ENCODE results near the gene PRKCD. TPM values are rescaled to one million over a fixed set of nuclear protein-coding genes. Genes with fewer than 3 reads are reported as not detected.
A peak's percentile ranks its signal among the peaks of the same experiment; 100 is the strongest.

PRKCD gene
- total RNA-seq, 1 donor from 2014 or later: 9.9 TPM

DNA sequence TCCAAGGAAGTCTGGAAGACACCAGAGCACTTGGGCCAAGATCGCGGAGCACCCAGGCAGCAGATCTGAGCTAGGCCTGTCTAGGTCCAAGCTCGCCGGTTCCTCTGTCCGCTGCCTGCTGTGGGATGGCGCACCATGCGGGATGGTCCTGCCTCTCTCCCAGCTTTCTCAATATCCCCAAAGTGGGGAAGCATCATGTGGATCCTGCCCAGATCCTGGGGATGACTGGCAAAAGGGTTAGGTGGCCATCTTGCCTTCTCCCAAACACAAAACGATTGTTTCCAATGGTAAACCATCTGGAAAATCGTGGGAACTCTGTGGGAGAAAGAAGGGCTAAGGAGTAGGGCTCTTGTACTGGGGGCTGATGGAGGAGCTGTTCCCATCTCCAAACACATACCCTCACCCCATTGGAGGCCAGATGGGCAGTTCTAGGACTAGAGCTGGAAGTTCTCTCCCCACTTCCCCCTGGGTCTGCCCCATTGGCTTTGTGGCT lies 8.9 kb downstream of the PRKCD start:
- H3K27ac Mint-ChIP-seq (ENCODE audit: unreplicated experiment): peak overlapping the region; percentile 52
- no peak for DNase-seq (ENCODE audit: low spot score)
- no peak overlapping the region for H3K4me3 Mint-ChIP-seq (ENCODE audit: unreplicated experiment)

DNA sequence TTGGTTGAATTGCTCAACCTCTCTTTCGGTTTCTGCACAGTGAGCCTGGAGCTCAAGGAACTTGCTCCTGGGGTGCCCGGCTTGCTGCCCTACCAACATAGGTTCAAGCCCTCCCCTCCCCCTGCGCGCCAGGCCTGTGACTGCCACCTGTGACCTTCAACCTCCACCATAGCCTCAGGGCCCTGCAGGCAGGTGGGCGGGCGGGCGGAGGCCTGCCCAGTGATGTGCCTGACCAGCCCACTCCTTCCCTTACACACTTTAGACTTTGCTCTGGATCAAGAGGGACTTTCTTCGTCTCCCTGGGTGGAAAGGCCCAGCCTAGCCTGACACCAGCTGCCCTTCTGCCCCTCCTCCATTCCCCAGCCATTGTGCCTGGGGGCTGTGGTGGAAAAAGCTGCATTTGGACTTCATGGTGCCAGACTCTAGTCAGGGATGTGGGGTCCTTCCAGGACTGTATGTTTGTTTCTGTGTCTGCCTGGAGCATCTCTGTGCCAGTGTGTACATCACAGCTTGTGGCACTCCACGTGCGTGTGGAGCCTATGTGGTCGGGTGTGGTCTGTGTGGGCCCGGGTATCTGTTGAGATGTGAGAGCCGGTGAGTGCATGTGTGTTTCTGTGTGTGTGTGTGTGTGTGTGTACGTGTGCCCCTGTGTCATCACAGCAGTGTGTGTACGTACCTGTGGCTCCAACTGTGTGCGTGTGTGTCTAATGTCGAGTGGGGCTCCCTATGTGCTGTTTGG lies 9.5 kb downstream of the PRKCD start:
- H3K9me3 Mint-ChIP-seq (ENCODE audit: unreplicated experiment): no peaks in the 10 kb centered on the region
- H3K27me3 Mint-ChIP-seq (ENCODE audit: unreplicated experiment): peaks cover 20% of the 10 kb centered on the region
- peaks cover 47% of the 10 kb centered on the region for H3K4me1 Mint-ChIP-seq (ENCODE audit: unreplicated experiment)
- no peak for TF ChIP-seq CTCF (IDR thresholded peaks at IDR 0.05; ENCODE audit: unreplicated experiment)
- H3K27ac Mint-ChIP-seq (ENCODE audit: unreplicated experiment): peak overlapping the region; percentile 23
- no peak overlapping the region for H3K4me3 Mint-ChIP-seq (ENCODE audit: unreplicated experiment)
- DNase-seq (ENCODE audit: low spot score): no peak
- peaks cover 3% of the 10 kb centered on the region for H3K36me3 Mint-ChIP-seq (ENCODE audit: low read depth, unreplicated experiment)

More for the DNA sequence above, 8.9 kb downstream of the PRKCD start:
- TF ChIP-seq CTCF (IDR thresholded peaks at IDR 0.05; ENCODE audit: unreplicated experiment): no peak
- H3K4me1 Mint-ChIP-seq (ENCODE audit: unreplicated experiment): peaks cover 47% of the 10 kb centered on the region
- no peaks in the 10 kb centered on the region for H3K9me3 Mint-ChIP-seq (ENCODE audit: unreplicated experiment)
- peaks cover 17% of the 10 kb centered on the region for H3K27me3 Mint-ChIP-seq (ENCODE audit: unreplicated experiment)
- H3K36me3 Mint-ChIP-seq (ENCODE audit: low read depth, unreplicated experiment): peaks cover 3% of the 10 kb centered on the region

- H3K27ac Mint-ChIP-seq (ENCODE audit: unreplicated experiment): peak overlapping the region; percentile 83
- DNase-seq (ENCODE audit: low spot score): no peak
These were observed 10.0 kb downstream of the PRKCD start for GRCh38 chr3:53171064-53171418.

GRCh38 chr3:53171827-53172505 lies 11.0 kb downstream of the PRKCD start:
- peaks cover 16% of the 10 kb centered on the region for H3K27me3 Mint-ChIP-seq (ENCODE audit: unreplicated experiment)
- no peak for DNase-seq (ENCODE audit: low spot score)
- H3K9me3 Mint-ChIP-seq (ENCODE audit: unreplicated experiment): no peaks in the 10 kb centered on the region
- H3K4me3 Mint-ChIP-seq (ENCODE audit: unreplicated experiment): peak overlapping the region; percentile 45
- H3K4me1 Mint-ChIP-seq (ENCODE audit: unreplicated experiment): peaks cover 41% of the 10 kb centered on the region
- no peak for TF ChIP-seq CTCF (IDR thresholded peaks at IDR 0.05; ENCODE audit: unreplicated experiment)
- H3K27ac Mint-ChIP-seq (ENCODE audit: unreplicated experiment): peak overlapping the region; percentile 83
- peaks cover 3% of the 10 kb centered on the region for H3K36me3 Mint-ChIP-seq (ENCODE audit: low read depth, unreplicated experiment)

More at GRCh38 chr3:53171064-53171418, 10.0 kb downstream of the PRKCD start:
- Mint-ChIP-seq H3K4me3 (ENCODE audit: unreplicated experiment) (no peak overlapping the region), H3K27me3 (ENCODE audit: unreplicated experiment) (peaks cover 20% of the 10 kb centered on the region), H3K36me3 (ENCODE audit: low read depth, unreplicated experiment) (peaks cover 3% of the 10 kb centered on the region), H3K9me3 (ENCODE audit: unreplicated experiment) (no peaks in the 10 kb centered on the region), H3K4me1 (ENCODE audit: unreplicated experiment) (peaks cover 47% of the 10 kb centered on the region)
- no peak for TF ChIP-seq CTCF (IDR thresholded peaks at IDR 0.05; ENCODE audit: unreplicated experiment)

- no peak for DNase-seq (ENCODE audit: low spot score)
- no peak for TF ChIP-seq CTCF (IDR thresholded peaks at IDR 0.05; ENCODE audit: unreplicated experiment)
- no peaks in the 10 kb centered on the region for H3K36me3 Mint-ChIP-seq (ENCODE audit: low read depth, unreplicated experiment)
- no peaks in the 10 kb centered on the region for H3K9me3 Mint-ChIP-seq (ENCODE audit: unreplicated experiment)
- H3K27ac Mint-ChIP-seq (ENCODE audit: unreplicated experiment): no peak overlapping the region
- peaks cover 14% of the 10 kb centered on the region for H3K27me3 Mint-ChIP-seq (ENCODE audit: unreplicated experiment)
- H3K4me1 Mint-ChIP-seq (ENCODE audit: unreplicated experiment): peaks cover 35% of the 10 kb centered on the region
- no peak overlapping the region for H3K4me3 Mint-ChIP-seq (ENCODE audit: unreplicated experiment)
These were observed 12.1 kb downstream of the PRKCD start for GRCh38 chr3:53173107-53173506.

Data from endothelial cell (in vitro differentiated cells).